SK-N-SH treated with all-trans-retinoic acid at 6 μM for 48 hours (cell line): Measurements from ENCODE around the gene KIF4A.

Experiments
- ZFP3 ChIP-seq: fragments of 250-450 bp; sonication (Bioruptor Pico); IDR thresholded peaks from 2 replicates; pipeline ENCODE4 v1.5.0; 2020; ENCODE audit warnings: mild to moderate bottlenecking, moderate library complexity
- TF ChIP-seq, protein P1 (sequence below): fragments of 250-450 bp; sonication (Bioruptor Pico); IDR thresholded peaks from 2 replicates; pipeline ENCODE4 v1.8.0; 2021; ENCODE audit warnings: low read depth, mild to moderate bottlenecking, moderate library complexity, borderline replicate concordance

DNA sequence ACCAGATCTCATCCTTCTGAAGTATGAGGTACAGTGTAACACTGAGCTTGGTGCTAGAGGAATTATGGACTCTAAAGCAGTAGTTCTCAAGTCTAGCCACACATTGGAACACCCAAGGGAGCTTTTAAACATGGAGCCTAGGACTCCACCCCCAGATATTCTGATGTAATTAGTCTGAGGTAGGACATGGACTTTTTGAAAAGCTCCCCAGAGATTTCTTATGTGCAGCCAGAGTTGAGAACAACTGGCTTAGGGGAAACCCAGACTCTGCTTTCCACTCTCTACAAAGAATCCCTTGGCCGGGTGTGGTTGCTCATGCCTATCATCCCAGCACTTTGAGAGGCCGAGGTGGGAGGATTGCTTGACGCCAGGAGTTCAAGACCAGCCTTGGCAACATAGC, 121.6 kb downstream of the KIF4A start:
- TF ChIP-seq, protein P1, sequence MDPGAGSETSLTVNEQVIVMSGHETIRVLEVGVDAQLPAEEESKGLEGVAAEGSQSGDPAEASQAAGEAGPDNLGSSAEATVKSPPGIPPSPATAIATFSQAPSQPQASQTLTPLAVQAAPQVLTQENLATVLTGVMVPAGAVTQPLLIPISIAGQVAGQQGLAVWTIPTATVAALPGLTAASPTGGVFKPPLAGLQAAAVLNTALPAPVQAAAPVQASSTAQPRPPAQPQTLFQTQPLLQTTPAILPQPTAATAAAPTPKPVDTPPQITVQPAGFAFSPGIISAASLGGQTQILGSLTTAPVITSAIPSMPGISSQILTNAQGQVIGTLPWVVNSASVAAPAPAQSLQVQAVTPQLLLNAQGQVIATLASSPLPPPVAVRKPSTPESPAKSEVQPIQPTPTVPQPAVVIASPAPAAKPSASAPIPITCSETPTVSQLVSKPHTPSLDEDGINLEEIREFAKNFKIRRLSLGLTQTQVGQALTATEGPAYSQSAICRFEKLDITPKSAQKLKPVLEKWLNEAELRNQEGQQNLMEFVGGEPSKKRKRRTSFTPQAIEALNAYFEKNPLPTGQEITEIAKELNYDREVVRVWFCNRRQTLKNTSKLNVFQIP (CRISPR knock-in tag), result no peak
- TF ChIP-seq ZFP3 (CRISPR knock-in tag), result no peak
